ENCODE data around the gene GREB1. TPM values are rescaled to one million over a fixed set of nuclear protein-coding genes. Genes with fewer than 3 reads are reported as not detected.

Gene GREB1
- total and polyA plus RNA-seq, 2 of the 4 experiments (the other 2 are of a cell fraction) = 0.05 TPM; not detected in 1

DNA sequence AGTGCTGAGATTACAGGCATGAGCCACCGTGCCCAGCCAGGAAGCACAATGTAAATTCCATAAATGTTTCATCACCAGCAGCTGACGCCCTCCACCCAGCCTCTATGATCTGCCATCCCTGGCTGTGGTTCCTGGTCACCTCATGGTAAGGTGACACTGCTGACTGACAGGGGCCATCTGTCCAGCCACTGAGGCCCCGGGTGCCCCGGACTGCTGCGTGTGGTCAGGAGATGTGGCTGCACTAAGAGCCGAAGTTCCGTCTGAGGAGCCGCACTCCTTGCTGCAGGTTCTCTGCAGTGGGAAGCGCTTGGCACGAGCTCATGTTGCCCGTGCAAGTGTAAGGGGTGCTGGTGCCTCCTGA, 125.2 kb downstream of the GREB1 start:
- BruUV-seq (replicated peaks) = no TSS peak
- H3K4me1 ChIP-seq (ENCODE audit: control insufficient read depth, insufficient read depth, low read length) = peaks cover 3% of the 10 kb centered on the region; the same call in 1 of the 2 replicates
- H3K9me1 ChIP-seq (ENCODE audit: insufficient read depth, low read length) = no peaks in the 10 kb centered on the region
- no peak overlapping the region for H4K8ac ChIP-seq (ENCODE audit: low read depth in 2 of 2, low read length in 2 of 2)
- H3K27ac ChIP-seq (ENCODE audit: insufficient read depth, low read length) = no peak overlapping the region
- WGBS, 2 experiments (ENCODE audit: extremely low coverage in 2 of 2, insufficient read length in 1 of 2) = 89% methylated on average over 9 of the region's 11 CpGs; no CpG with 5 or more reads in 1 of the 2 experiments
- H2BK15ac ChIP-seq (ENCODE audit: low read depth, low read length) = no peak overlapping the region
- POLR2A ChIA-PET (ENCODE audit: unreplicated experiment) = no interaction called here
- H3K9me3 ChIP-seq (ENCODE audit: control insufficient read depth, insufficient read depth, low read length) = peaks cover 3% of the 10 kb centered on the region; the same call in 1 of the 2 replicates
- intact Hi-C loops (cut with micrococcal nuclease) (no loop called here), dilution Hi-C loops (cut with HindIII; ENCODE audit: low sequenced_read_pairs, unreplicated experiment) (no loop called here), in situ Hi-C loops (cut with MboI; ENCODE audit: low sequenced_read_pairs) (no loop called here)
- H3K56ac ChIP-seq (ENCODE audit: extremely low read depth, insufficient read depth, low read length) = no peak overlapping the region
- no peak overlapping the region for H4K5ac ChIP-seq (ENCODE audit: low read depth, low read length)
- TF ChIP-seq RAD21 (IDR thresholded peaks at IDR 0.05; ENCODE audit: low read length) (no peak), NFE2L2 (IDR thresholded peaks at IDR 0.05; ENCODE audit: low read depth, low read length) (no peak), MAZ (IDR thresholded peaks at IDR 0.05; ENCODE audit: borderline replicate concordance, low read depth, low read length) (no peak), BHLHE40 (IDR thresholded peaks at IDR 0.05; ENCODE audit: low read depth, low read length) (no peak), MAFK (IDR thresholded peaks at IDR 0.05; ENCODE audit: low read depth, low read length) (no peak), POLR2A (IDR thresholded peaks at IDR 0.05; ENCODE audit: low read depth, low read length) (no peak), CEBPB (IDR thresholded peaks at IDR 0.05; ENCODE audit: low read depth, low read length) (no peak), RFX5 (IDR thresholded peaks at IDR 0.05; ENCODE audit: low read depth, low read length) (no peak), FOS (IDR thresholded peaks at IDR 0.05; ENCODE audit: low read depth, low read length) (no peak), SMC3 (IDR thresholded peaks at IDR 0.05; ENCODE audit: low read depth, low read length) (no peak), RCOR1 (IDR thresholded peaks at IDR 0.05; ENCODE audit: insufficient replicate concordance, low read length) (no peak)
- TF ChIP-seq, protein P1, sequence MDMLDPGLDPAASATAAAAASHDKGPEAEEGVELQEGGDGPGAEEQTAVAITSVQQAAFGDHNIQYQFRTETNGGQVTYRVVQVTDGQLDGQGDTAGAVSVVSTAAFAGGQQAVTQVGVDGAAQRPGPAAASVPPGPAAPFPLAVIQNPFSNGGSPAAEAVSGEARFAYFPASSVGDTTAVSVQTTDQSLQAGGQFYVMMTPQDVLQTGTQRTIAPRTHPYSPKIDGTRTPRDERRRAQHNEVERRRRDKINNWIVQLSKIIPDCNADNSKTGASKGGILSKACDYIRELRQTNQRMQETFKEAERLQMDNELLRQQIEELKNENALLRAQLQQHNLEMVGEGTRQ (IDR thresholded peaks at IDR 0.05; ENCODE audit: low read depth, low read length) = no peak
- TF ChIP-seq, protein P2, sequence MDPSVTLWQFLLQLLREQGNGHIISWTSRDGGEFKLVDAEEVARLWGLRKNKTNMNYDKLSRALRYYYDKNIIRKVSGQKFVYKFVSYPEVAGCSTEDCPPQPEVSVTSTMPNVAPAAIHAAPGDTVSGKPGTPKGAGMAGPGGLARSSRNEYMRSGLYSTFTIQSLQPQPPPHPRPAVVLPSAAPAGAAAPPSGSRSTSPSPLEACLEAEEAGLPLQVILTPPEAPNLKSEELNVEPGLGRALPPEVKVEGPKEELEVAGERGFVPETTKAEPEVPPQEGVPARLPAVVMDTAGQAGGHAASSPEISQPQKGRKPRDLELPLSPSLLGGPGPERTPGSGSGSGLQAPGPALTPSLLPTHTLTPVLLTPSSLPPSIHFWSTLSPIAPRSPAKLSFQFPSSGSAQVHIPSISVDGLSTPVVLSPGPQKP (IDR thresholded peaks at IDR 0.05; ENCODE audit: borderline replicate concordance, low read depth, low read length) = no peak
- TF ChIP-seq, protein P3, sequence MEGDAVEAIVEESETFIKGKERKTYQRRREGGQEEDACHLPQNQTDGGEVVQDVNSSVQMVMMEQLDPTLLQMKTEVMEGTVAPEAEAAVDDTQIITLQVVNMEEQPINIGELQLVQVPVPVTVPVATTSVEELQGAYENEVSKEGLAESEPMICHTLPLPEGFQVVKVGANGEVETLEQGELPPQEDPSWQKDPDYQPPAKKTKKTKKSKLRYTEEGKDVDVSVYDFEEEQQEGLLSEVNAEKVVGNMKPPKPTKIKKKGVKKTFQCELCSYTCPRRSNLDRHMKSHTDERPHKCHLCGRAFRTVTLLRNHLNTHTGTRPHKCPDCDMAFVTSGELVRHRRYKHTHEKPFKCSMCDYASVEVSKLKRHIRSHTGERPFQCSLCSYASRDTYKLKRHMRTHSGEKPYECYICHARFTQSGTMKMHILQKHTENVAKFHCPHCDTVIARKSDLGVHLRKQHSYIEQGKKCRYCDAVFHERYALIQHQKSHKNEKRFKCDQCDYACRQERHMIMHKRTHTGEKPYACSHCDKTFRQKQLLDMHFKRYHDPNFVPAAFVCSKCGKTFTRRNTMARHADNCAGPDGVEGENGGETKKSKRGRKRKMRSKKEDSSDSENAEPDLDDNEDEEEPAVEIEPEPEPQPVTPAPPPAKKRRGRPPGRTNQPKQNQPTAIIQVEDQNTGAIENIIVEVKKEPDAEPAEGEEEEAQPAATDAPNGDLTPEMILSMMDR (conservative IDR thresholded peaks at IDR 0.05; ENCODE audit: low read depth, low read length) = no peak
- peaks cover 48% of the 10 kb centered on the region for H3K27me3 ChIP-seq (ENCODE audit: control insufficient read depth, insufficient read depth, low read length)
- H2AFZ ChIP-seq (replicated peaks; ENCODE audit: low read length, poor library complexity) = no peak overlapping the region
- H4K20me1 ChIP-seq (ENCODE audit: insufficient read depth, low read length) = no peaks in the 10 kb centered on the region
- no peak overlapping the region for H2BK120ac ChIP-seq (ENCODE audit: low read depth, low read length)
- no peak overlapping the region for H2BK20ac ChIP-seq (ENCODE audit: low read depth, low read length)
- H3K4ac ChIP-seq (ENCODE audit: low read depth, low read length) = no peak overlapping the region
- DNase-seq (no peak), ATAC-seq (ENCODE audit: low read depth) (no peak)
- H3K4me3 ChIP-seq (ENCODE audit: insufficient read depth, low read depth, low read length) = no peak overlapping the region
- H2AK5ac ChIP-seq (ENCODE audit: low read depth, low read length) = no peak overlapping the region
- CTCF ChIA-PET = no interaction called here
- no peak overlapping the region for H3K14ac ChIP-seq (replicated peaks; ENCODE audit: low read depth, low read length)
- H3K79me1 ChIP-seq (ENCODE audit: low read depth in 1 of 2, low read length in 2 of 2) = no peaks in the 10 kb centered on the region
- no peak overlapping the region for H2AK9ac ChIP-seq (replicated peaks; ENCODE audit: low read depth, low read length, poor library complexity)
- no peak overlapping the region for H3K9ac ChIP-seq (ENCODE audit: low read depth, low read length)
- no peak overlapping the region for H3K23ac ChIP-seq (ENCODE audit: low read depth, low read length)
- H4K91ac ChIP-seq (ENCODE audit: insufficient read depth, low read depth, low read length) = no peak overlapping the region
- H3K4me2 ChIP-seq (ENCODE audit: low read depth, low read length) = no peak overlapping the region
- H3K36me3 ChIP-seq (ENCODE audit: control insufficient read depth, insufficient read depth, low read length) = no peaks in the 10 kb centered on the region
- no peak overlapping the region for H2BK5ac ChIP-seq (ENCODE audit: low read depth, low read length, poor library complexity, severe bottlenecking)
- H3K18ac ChIP-seq (ENCODE audit: low read depth, low read length) = no peak overlapping the region

Measured in IMR-90 (cell line).